GM12801 (cell line): ENCODE measurements around the gene IL10RB.

Source experiments
- CTCF ChIP-seq: IDR thresholded peaks from one replicate; pipeline ENCODE4 v1.5.1; 2011; ENCODE audit warnings: control low read depth; ENCODE audit not compliant: insufficient read length; ENCODE audit errors: extremely low read depth

The IL10RB gene

DNA sequence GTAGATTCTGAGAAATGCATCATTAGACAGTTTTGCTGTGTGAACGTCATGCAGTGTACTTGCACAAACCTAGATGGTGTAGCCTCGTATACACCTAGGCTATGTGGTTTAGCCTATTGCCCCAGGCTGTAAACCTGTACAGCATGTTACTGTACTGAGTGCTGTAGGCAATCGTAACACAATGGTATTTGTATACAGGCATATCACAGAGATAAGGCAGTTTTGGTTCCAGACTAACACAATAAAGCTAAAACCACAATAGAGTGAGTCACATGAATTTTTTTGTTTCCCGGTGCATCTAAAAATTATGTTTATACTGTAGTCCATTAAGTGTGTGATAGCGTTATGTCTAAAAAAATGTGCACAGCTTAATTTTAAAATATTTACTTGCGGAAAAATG lies 6.9 kb downstream of the IL10RB start:
- TF ChIP-seq CTCF = no peak

GRCh38 chr21:33278721-33279120 lies 12.6 kb downstream of the IL10RB start:
- TF ChIP-seq CTCF = no peak

- no peak for TF ChIP-seq CTCF
These were observed 13.2 kb downstream of the IL10RB start for GRCh38 chr21:33279330-33279820.

DNA sequence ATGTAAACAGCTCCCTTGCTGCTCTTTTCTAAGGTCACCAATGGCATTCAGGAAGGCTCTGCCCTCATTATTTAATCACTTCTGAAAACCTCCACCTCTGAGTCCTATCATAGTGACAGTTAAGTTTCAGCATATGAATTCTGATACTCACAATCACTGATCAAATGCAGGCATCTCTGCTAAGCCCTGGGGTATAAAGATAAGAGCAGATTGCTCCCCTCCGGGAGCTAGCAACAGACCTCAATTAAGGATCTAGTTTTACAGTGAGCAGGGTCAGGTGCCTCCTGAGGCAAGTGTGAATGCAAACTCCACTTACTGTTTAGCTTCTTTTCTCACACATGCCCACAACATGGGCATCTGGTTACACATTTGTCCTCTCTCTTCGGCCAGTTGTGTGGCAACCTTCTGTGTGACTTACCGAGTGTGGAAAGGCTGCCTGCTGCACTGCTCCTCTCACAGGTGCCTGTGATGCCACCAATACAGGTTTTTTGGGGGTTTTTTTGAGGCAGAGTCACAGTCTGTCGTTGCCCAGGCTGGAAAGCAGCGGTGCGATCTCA lies 15.0 kb downstream of the IL10RB start:
- TF ChIP-seq CTCF = no peak

DNA sequence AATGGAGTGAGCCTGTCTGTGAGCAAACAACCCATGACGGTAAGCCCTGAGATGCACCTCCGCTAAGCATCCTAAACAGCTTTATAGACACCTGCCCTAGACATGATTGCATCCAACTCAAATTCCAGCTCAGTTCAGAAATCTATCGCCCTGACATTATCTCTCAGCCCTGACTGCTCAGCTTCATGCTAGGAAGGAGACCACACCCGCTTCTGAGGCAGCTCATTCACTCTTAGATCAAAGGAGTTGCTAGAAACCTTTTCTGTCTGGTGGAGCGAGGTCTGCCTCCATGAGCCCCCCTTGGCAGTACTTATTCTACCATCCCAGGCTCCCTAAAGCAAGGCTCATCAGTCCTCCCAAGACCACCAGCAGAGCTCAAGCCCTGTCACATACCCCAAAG lies 17.0 kb downstream of the IL10RB start:
- no peak for TF ChIP-seq CTCF

- no peak for TF ChIP-seq CTCF
These were observed 19.9 kb downstream of the IL10RB start for GRCh38 chr21:33286076-33286475.

DNA sequence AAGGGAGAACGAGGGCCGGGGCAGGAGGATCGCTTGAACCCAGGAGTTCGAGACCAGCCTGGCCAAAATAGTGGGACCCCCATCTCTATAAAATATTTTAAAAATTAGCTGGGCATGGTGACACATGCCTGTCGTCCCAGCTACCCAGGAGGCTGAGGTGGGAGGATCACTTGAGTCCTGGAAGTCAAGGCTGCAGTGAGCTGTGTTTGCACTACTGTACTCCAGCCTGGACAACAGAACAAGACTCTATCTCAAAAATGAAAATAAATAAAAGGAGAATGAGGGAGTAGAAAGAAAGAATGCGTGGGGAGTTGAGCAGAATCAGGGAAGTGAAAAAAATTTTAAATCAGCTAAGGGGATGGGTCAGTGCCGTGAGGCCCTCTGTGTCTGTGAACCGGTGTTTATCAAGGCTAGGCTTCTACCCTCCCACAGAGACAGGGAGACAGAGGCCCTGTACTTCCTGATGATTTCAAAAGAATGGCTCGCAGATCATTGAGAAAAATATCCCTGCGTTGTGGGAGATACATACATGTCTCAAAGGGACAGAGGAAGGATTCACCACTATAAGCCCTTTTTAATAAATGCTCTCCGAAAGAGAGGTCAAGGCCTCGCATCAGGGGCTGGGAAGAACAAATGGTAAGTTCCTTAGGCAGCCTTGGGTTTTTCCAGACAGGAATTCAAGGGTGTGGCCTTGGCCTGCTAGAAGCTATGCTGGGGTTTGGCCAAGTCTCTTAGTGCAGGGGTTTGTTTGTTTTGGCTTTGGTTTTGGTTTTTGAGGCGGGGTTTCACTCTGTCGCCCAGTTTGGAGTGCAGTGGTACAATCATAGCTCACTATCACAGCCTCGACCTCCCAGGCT lies 20.7 kb downstream of the IL10RB start:
- no peak for TF ChIP-seq CTCF
